H1 (cell line): Measurements from ENCODE around the gene JPT1. TPM values are rescaled to one million over a fixed set of nuclear protein-coding genes. Genes with fewer than 3 reads are reported as not detected.

ENCODE experiments used
- BACH1 ChIP-seq: IDR thresholded peaks from 2 replicates; pipeline ENCODE4 v1.6.1; 2012; ENCODE audit warnings: low read length, improper control_type of control experiment
- BCL11A ChIP-seq, 2 experiments: IDR thresholded peaks; one replicate each; pipeline ENCODE4 v1.6.1; 2011; ENCODE audit warnings: low read depth in 2 of 2, low read length in 2 of 2, mild to moderate bottlenecking in 2 of 2
- GTF2F1 ChIP-seq: IDR thresholded peaks from 2 replicates; pipeline ENCODE4 v1.6.1; 2012; ENCODE audit warnings: low read depth, low read length, improper control_type of control experiment, borderline replicate concordance
- KDM4A ChIP-seq: IDR thresholded peaks from one replicate; pipeline ENCODE4 v1.7.1; 2012; ENCODE audit warnings: low read depth, mild to moderate bottlenecking, moderate library complexity, low read length, inconsistent platforms; ENCODE audit not compliant: severe bottlenecking
- RBBP5 ChIP-seq: IDR thresholded peaks from 2 replicates; pipeline ENCODE4 v1.7.1; 2012; ENCODE audit warnings: low read depth, mild to moderate bottlenecking, inconsistent platforms, low read length, moderate library complexity, borderline replicate concordance
- SAP30 ChIP-seq: fragments of 300-600 bp; sonication (generic); IDR thresholded peaks from 2 replicates; pipeline ENCODE4 v1.7.1; 2012; ENCODE audit warnings: low read length, moderate library complexity, mild to moderate bottlenecking, inconsistent platforms; ENCODE audit not compliant: insufficient read depth, insufficient replicate concordance
- SIX5 ChIP-seq: IDR thresholded peaks from 2 replicates; pipeline ENCODE4 v1.6.1; 2011; ENCODE audit warnings: mild to moderate bottlenecking, low read depth, low read length
- SP4 ChIP-seq: IDR thresholded peaks from 2 replicates; pipeline ENCODE4 v1.6.1; 2012; ENCODE audit warnings: low read length, inconsistent platforms
- polyA plus RNA-seq, 7 experiments: library from polyadenylated mRNA; depleted of rRNA in 3 of 7; stranded (reverse) in 5 of 7; unstranded in 2 of 7; fragments of >200 nt in 5 of 7; fragments of 200-250 nt in 2 of 7; gene quantifications; 1 replicate in 5 of 7; 2 replicates in 1 of 7; 4 replicates in 1 of 7; pipeline versions ENCODE4 v1.2.1 to v1.2.3, GENCODE V29; 2011 to 2013; ENCODE audit warnings: missing spikeins in 2 of 7, mixed read lengths in 2 of 7
- total RNA-seq: library from RNA; stranded (reverse); fragmentation: NEBNext Ultra II Directional; extraction: Animal tissue kit (Norgen Biotek cat#: 25700); gene quantifications from 2 replicates; pipeline ENCODE4 v1.2.1, GENCODE V29; 2021
- TF ChIP-seq, protein P1 (sequence below), 3 experiments: IDR thresholded peaks; 1 replicate in 2 of 3; 2 replicates in 1 of 3; pipeline versions ENCODE4 v1.5.1 to v1.6.1; 2011; ENCODE audit warnings: low read length in 3 of 3, mild to moderate bottlenecking in 3 of 3, inconsistent platforms in 2 of 3, low read depth in 1 of 3, moderate library complexity in 1 of 3; ENCODE audit not compliant: insufficient read depth in 1 of 3; ENCODE audit errors: control extremely low read depth in 1 of 3
- TF ChIP-seq, protein P2 (sequence below): IDR thresholded peaks from 2 replicates; pipeline ENCODE4 v1.6.1; 2012; ENCODE audit warnings: low read length, inconsistent platforms

Gene JPT1
- total and polyA plus RNA-seq, 2 of the 8 experiments (the other 6 are each of a cell fraction or from before 2014, with no cell fraction given), result 154 to 369 TPM

DNA sequence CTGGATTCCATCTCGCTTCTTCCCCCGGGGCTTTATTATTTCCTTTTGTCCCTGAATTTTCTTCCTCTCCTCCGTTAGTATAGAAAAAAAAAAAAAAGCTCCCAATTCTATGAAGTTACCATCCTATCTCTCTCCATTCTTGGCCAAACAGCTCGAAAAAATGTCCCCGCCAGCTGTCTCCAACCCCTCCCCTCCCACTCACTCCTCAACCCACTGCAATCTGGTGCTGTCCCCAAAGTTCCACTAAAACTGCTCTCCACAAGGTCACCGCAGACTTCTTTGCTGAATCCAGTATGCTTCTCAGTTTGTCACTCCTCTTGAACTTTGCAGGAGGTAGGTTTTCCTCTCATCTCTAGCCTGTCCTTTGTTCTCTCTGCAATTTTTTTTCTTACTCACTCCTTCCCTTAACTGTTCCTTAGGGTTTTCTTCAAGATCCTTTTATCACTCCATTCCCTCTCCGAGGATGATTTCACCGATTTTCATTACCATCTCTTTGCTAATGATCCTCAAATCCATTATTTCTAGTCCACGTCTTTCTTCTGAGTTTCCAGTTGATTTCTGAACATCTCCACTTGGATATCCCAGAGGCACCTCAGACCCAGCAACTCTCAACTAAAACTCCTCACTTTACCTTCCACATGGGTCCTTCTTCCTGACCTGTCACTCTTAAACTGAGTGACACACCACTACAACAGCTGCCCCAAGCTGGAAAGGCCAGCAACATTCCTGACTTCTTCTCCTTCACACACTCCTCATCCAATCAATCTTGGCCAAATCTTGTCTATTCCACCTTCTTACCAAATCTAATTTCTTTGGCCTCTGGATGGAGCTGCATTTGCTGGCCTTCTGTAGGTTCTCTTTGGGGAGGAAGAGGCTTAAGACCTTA is 29.9 kb upstream of the JPT1 start (continued):
- TF ChIP-seq, protein P1, sequence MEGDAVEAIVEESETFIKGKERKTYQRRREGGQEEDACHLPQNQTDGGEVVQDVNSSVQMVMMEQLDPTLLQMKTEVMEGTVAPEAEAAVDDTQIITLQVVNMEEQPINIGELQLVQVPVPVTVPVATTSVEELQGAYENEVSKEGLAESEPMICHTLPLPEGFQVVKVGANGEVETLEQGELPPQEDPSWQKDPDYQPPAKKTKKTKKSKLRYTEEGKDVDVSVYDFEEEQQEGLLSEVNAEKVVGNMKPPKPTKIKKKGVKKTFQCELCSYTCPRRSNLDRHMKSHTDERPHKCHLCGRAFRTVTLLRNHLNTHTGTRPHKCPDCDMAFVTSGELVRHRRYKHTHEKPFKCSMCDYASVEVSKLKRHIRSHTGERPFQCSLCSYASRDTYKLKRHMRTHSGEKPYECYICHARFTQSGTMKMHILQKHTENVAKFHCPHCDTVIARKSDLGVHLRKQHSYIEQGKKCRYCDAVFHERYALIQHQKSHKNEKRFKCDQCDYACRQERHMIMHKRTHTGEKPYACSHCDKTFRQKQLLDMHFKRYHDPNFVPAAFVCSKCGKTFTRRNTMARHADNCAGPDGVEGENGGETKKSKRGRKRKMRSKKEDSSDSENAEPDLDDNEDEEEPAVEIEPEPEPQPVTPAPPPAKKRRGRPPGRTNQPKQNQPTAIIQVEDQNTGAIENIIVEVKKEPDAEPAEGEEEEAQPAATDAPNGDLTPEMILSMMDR (IDR thresholded peaks at IDR 0.05; ENCODE audit: control extremely low read depth in 1 of 3, insufficient read depth in 1 of 3, low read depth in 1 of 3, low read length in 3 of 3), result no peak
- TF ChIP-seq SAP30, result no peak
- TF ChIP-seq RBBP5, result no peak
- TF ChIP-seq BCL11A (IDR thresholded peaks at IDR 0.05; ENCODE audit: low read depth in 2 of 2, low read length in 2 of 2), result no peak
- no peak for TF ChIP-seq BACH1
- TF ChIP-seq SP4, result no peak
- no peak for TF ChIP-seq KDM4A
- no peak for TF ChIP-seq GTF2F1
- TF ChIP-seq, protein P2, sequence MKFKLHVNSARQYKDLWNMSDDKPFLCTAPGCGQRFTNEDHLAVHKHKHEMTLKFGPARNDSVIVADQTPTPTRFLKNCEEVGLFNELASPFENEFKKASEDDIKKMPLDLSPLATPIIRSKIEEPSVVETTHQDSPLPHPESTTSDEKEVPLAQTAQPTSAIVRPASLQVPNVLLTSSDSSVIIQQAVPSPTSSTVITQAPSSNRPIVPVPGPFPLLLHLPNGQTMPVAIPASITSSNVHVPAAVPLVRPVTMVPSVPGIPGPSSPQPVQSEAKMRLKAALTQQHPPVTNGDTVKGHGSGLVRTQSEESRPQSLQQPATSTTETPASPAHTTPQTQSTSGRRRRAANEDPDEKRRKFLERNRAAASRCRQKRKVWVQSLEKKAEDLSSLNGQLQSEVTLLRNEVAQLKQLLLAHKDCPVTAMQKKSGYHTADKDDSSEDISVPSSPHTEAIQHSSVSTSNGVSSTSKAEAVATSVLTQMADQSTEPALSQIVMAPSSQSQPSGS, result no peak
- TF ChIP-seq SIX5, result no peak
- TF ChIP-seq, all 59 proteins: peak for 0
